Measurements from ENCODE around the gene C20orf204.

The C20orf204 gene

GRCh38 chr20:64027981-64028685 lies 7.8 kb upstream of the C20orf204 start:
- DNase-seq: no peak

- DNase-seq: no peak
Measured at GRCh38 chr20:64029293-64030117, 6.5 kb upstream of the C20orf204 start.

GRCh38 chr20:64030371-64031134 lies 5.4 kb upstream of the C20orf204 start:
- DNase-seq: no peak

- no peak for DNase-seq
Measured at GRCh38 chr20:64031822-64032314, 4.1 kb upstream of the C20orf204 start.

- no peak for DNase-seq
Measured at GRCh38 chr20:64032706-64033624, 3.0 kb upstream of the C20orf204 start.

- DNase-seq: no peak
Measured at GRCh38 chr20:64033981-64034493, 1.9 kb upstream of the C20orf204 start.

- no peak for DNase-seq
Measured at GRCh38 chr20:64035066-64035932, 683 bp upstream of the C20orf204 start.

GRCh38 chr20:64036346-64037198 lies 590 bp downstream of the C20orf204 start:
- no peak for DNase-seq

- no peak for DNase-seq
Measured at GRCh38 chr20:64037199-64037497, 1.2 kb downstream of the C20orf204 start.

GRCh38 chr20:64037498-64038213 lies 1.7 kb downstream of the C20orf204 start:
- no peak for DNase-seq

GRCh38 chr20:64038224-64038564 lies 2.2 kb downstream of the C20orf204 start:
- DNase-seq: no peak

GRCh38 chr20:64038565-64039292 lies 2.7 kb downstream of the C20orf204 start:
- no peak for DNase-seq

- DNase-seq: no peak
Measured at GRCh38 chr20:64039293-64040160, 3.5 kb downstream of the C20orf204 start.

- DNase-seq: no peak
Measured at GRCh38 chr20:64040231-64041039, 4.5 kb downstream of the C20orf204 start.

- DNase-seq: no peak
Measured at GRCh38 chr20:64041040-64041780, 5.2 kb downstream of the C20orf204 start.

- no peak for DNase-seq
Measured at GRCh38 chr20:64041781-64042053, 5.7 kb downstream of the C20orf204 start.

Measured in SIG-M5 (cell line).